ENCODE results near the gene TMEM214. TPM values are rescaled to one million over a fixed set of nuclear protein-coding genes. Genes with fewer than 3 reads are reported as not detected.
A peak's percentile ranks its signal among the peaks of the same experiment; 100 is the strongest.

TMEM214 gene
- total RNA-seq, 1 experiment from 2014 or later: 77.8 TPM

DNA sequence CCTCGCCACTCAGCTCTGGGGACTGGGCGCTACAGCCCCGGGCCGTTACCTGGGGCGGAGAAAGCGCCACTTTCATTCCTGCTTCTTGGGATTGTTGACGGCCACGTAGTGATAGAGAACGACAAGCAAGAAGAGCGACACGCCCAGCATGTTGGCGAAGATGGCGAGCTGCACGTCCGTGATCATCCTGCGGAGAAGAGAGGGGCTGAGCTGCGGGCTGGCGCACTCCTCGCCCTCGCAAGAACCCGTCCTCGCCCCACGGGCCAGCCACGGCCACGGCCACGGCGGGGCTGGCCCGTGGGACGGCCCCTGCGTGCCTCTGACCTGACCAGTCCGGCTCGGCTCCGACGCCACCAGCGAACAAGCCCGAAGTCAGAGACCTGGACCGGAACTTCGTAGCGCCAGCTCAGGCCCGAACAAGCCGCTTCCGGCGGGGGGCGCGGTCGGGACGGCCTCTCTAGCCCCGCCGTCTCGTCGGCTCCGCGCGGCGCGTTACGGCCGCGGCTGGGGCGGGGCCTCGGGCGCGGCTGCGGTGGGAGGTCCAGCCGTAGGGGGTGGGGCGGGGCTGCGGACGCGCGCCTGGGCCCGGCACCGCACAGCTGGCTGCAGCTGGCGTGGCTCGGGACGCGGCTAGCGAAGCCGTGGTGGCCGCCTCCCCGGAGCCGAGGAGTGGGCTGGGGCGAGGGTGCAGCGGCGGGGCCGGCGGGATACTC is 38.7 kb downstream of the TMEM214 start, which contains the start of gene OST4:
TSS of gene OST4 (minus strand) at position 378 of the 713 bp plus-strand sequence.
- POLR2A ChIA-PET: interaction anchor here (0.5 to 1.8 kb wide), 3 partner anchors 16 to 153 kb away, joined by 3 to 16 read pairs (median 6); no protein-coding TSS in a partner anchor
- peaks cover 15% of the 10 kb centered on the region for H3K4me1 ChIP-seq (ENCODE audit: control insufficient read depth, insufficient read depth, low read length)
- TF ChIP-seq POLR2AphosphoS5 (IDR thresholded peaks at IDR 0.05; ENCODE audit: low read depth, low read length): peak; percentile 92
- TF ChIP-seq, protein P1, sequence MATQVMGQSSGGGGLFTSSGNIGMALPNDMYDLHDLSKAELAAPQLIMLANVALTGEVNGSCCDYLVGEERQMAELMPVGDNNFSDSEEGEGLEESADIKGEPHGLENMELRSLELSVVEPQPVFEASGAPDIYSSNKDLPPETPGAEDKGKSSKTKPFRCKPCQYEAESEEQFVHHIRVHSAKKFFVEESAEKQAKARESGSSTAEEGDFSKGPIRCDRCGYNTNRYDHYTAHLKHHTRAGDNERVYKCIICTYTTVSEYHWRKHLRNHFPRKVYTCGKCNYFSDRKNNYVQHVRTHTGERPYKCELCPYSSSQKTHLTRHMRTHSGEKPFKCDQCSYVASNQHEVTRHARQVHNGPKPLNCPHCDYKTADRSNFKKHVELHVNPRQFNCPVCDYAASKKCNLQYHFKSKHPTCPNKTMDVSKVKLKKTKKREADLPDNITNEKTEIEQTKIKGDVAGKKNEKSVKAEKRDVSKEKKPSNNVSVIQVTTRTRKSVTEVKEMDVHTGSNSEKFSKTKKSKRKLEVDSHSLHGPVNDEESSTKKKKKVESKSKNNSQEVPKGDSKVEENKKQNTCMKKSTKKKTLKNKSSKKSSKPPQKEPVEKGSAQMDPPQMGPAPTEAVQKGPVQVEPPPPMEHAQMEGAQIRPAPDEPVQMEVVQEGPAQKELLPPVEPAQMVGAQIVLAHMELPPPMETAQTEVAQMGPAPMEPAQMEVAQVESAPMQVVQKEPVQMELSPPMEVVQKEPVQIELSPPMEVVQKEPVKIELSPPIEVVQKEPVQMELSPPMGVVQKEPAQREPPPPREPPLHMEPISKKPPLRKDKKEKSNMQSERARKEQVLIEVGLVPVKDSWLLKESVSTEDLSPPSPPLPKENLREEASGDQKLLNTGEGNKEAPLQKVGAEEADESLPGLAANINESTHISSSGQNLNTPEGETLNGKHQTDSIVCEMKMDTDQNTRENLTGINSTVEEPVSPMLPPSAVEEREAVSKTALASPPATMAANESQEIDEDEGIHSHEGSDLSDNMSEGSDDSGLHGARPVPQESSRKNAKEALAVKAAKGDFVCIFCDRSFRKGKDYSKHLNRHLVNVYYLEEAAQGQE (IDR thresholded peaks at IDR 0.05; ENCODE audit: insufficient read depth in 1 of 2, low read depth in 2 of 2, low read length in 1 of 2): no peak
- peak; percentile 19; the same call in 1 of the 2 replicates for TF ChIP-seq TCF7L2 (IDR thresholded peaks at IDR 0.05; ENCODE audit: low read depth, low read length)
- TF ChIP-seq, protein P2, sequence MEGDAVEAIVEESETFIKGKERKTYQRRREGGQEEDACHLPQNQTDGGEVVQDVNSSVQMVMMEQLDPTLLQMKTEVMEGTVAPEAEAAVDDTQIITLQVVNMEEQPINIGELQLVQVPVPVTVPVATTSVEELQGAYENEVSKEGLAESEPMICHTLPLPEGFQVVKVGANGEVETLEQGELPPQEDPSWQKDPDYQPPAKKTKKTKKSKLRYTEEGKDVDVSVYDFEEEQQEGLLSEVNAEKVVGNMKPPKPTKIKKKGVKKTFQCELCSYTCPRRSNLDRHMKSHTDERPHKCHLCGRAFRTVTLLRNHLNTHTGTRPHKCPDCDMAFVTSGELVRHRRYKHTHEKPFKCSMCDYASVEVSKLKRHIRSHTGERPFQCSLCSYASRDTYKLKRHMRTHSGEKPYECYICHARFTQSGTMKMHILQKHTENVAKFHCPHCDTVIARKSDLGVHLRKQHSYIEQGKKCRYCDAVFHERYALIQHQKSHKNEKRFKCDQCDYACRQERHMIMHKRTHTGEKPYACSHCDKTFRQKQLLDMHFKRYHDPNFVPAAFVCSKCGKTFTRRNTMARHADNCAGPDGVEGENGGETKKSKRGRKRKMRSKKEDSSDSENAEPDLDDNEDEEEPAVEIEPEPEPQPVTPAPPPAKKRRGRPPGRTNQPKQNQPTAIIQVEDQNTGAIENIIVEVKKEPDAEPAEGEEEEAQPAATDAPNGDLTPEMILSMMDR (IDR thresholded peaks at IDR 0.05): no peak
- TF ChIP-seq SIN3A (IDR thresholded peaks at IDR 0.05; ENCODE audit: borderline replicate concordance, insufficient read depth, low read depth, low read length): peak; percentile 82; the same call in 1 of the 2 replicates
- ATAC-seq: peak; percentile 99
- DNase-seq (ENCODE audit: low read depth, low spot score): peak; percentile 54
- no peaks in the 10 kb centered on the region for H3K27me3 ChIP-seq (ENCODE audit: control insufficient read depth, insufficient read depth, low read length)
- in situ Hi-C loops (cut with HindIII; ENCODE audit: low pct_unique_long_range_greater_than_20kb, low sequenced_read_pairs): no loop called here
- BruUV-seq (replicated peaks): no TSS peak
- no peaks in the 10 kb centered on the region for H3K9me3 ChIP-seq (ENCODE audit: control insufficient read depth, insufficient read depth, low read depth, low read length)
- intact Hi-C loops (cut with micrococcal nuclease; ENCODE audit: unreplicated experiment): no loop called here
- peak within 1 kb of the TSS; percentile 98 to 100 for H3K4me3 ChIP-seq (ENCODE audit: low read depth in 2 of 2, low read length in 2 of 2)
- CTCF ChIA-PET: interaction anchor here (0.8 kb wide), 1 partner anchor 10 kb away, joined by 6 read pairs; no protein-coding TSS in a partner anchor
- H3K27ac ChIP-seq (ENCODE audit: low read length): peak within 1 kb of the TSS; percentile 93
- H3K36me3 ChIP-seq (ENCODE audit: control insufficient read depth, insufficient read depth, low read length): no peaks in the 10 kb centered on the region

DNA sequence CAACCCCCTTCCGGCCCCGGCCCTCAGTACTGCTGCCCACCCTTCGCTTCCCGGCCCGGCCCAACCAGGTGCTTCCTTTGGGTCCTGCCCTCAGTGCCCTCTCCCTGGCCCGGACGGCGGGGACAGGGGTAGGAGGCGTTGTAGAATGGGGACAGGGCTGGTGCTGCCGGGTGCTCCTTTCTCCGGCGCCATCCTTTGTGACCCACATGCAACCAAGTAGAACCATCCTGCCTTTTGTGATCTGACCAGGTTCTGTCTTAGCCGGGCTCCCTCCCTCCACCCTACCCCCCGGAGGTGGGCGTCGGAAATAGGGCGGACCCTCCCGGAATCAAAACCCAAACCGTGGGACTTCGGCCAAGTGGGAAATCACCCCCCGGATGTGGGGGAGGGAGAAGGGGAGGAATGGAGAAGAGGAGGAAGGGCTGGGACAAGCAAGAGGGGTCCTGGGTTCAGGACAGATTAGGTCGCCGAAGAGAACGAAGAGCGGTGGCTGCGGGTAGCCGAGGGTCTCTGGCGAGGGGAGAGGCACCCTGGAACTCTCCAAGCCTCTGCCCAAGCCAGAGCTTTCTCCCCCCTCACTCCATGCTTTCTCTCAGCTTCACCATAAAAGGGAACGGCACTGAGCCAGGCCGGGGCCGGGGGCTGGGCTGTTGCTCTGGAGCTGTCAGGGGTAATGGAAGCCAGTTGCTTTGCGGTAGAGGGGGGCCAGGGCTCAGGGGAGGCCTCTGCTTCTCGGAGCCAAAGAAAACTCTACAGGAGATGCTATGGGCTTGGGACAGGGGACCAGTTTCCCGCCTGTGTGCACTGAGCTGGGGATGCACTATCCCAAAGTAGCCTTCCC is 39.4 kb downstream of the TMEM214 start:
- intact Hi-C loops (cut with micrococcal nuclease; ENCODE audit: unreplicated experiment) (no loop called here), in situ Hi-C loops (cut with HindIII; ENCODE audit: low pct_unique_long_range_greater_than_20kb, low sequenced_read_pairs) (no loop called here)
- ChIA-PET CTCF (interaction anchor here (0.8 kb wide), 1 partner anchor 9 kb away, joined by 6 read pairs; no protein-coding TSS in a partner anchor), POLR2A (interaction anchor here (0.5 to 1.8 kb wide), 2 partner anchors 22 to 154 kb away, joined by 6 to 16 read pairs; no protein-coding TSS in a partner anchor)
- Histone ChIP-seq H3K4me3 (ENCODE audit: low read depth in 2 of 2, low read length in 2 of 2) (peak overlapping the region; percentile 82 to 98), H3K27ac (ENCODE audit: low read length) (peak overlapping the region; percentile 70), H3K9me3 (ENCODE audit: control insufficient read depth, insufficient read depth, low read depth, low read length) (no peaks in the 10 kb centered on the region), H3K4me1 (ENCODE audit: control insufficient read depth, insufficient read depth, low read length) (peaks cover 15% of the 10 kb centered on the region), H3K36me3 (ENCODE audit: control insufficient read depth, insufficient read depth, low read length) (no peaks in the 10 kb centered on the region), H3K27me3 (ENCODE audit: control insufficient read depth, insufficient read depth, low read length) (no peaks in the 10 kb centered on the region)
- no peak for TF ChIP-seq SIN3A (IDR thresholded peaks at IDR 0.05; ENCODE audit: borderline replicate concordance, insufficient read depth, low read depth, low read length)
- ATAC-seq (peak; percentile 75), DNase-seq (ENCODE audit: low read depth, low spot score) (no peak)
- no TSS peak for BruUV-seq (replicated peaks)
